ENCODE data around the gene CEBPA. TPM values are rescaled to one million over a fixed set of nuclear protein-coding genes. Genes with fewer than 3 reads are reported as not detected.
A peak's percentile ranks its signal among the peaks of the same experiment; 100 is the strongest.
"Not testable (repeated sequence)": the region's sequence is repeated elsewhere in the genome, so short reads cannot be mapped to it uniquely, and the experiment has no call there.

Gene CEBPA
- total and polyA plus RNA-seq, 5 experiments from 2014 or later, result 0.08 to 1.3 (median 0.82) TPM; not detected in 1

GRCh38 chr19:33296488-33296971 is 5.8 kb downstream of the CEBPA start:
- H3K27ac Mint-ChIP-seq, result no peak overlapping the region
- no peaks in the 10 kb centered on the region for H3K9me3 Mint-ChIP-seq
- peaks cover 3 to 12% (median 5%) of the 10 kb centered on the region in 4 donors for H3K4me1 Mint-ChIP-seq
- peak in 1 of 10 donors; percentile 15 for DNase-seq
- ATAC-seq, result no peak
- H3K27me3 Mint-ChIP-seq, result peaks cover 11 to 61% (median 22%) of the 10 kb centered on the region in 5 donors
- H3K36me3 Mint-ChIP-seq, result no peaks in the 10 kb centered on the region
- POLR2A ChIA-PET, result interaction anchor here (0.5 kb wide), 1 partner anchor 800 kb away, joined by 4 read pairs; no protein-coding TSS in a partner anchor
- H3K4me3 Mint-ChIP-seq, result no peak overlapping the region

DNA sequence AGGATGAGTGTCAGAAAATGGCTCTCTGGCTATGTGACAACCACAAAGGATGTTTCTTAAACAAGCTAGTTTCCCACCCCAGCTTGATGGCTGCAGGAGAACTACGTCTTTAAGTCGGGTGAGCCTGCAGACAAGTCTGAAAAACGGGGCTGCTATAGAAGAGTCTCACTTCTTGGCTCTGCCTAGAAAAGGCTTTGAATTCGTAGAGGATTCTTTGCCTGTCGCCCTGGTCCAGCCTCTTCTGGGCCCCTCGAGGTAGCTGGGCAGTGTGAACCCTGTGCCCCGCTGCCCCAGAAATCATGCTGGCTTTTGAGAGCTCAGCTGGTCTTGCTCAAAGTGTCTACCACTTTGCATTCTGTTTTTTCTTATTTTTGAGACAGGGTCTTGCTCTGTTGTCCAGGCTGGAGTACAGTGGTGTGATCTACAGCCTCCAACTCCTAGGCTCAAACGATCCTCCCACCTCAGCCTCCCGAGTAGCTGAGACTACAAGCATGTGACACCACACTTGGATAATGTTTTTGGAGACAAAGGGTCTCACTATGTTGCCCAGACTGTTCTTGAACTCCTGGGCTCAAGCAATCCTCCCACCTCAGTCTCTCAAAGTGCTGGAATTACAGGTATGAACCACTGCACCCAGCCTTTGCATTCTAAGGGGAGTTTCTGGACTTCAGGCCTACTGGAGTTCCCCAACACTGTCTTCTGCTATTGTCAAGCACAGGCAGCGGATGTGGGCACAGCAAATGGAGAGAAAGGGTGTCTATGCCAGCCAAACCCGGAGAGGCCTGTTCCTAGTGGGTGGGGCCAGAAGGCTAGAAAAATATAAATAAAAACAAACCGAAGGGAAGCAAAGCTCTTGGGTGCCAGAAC is 6.5 kb downstream of the CEBPA start:
- H3K4me3 Mint-ChIP-seq, result no peak overlapping the region
- H3K4me1 Mint-ChIP-seq, result peaks cover 3 to 12% (median 4%) of the 10 kb centered on the region in 4 donors
- ATAC-seq, result no peak
- POLR2A ChIA-PET, result interaction anchor here (0.5 to 0.6 kb wide), 2 partner anchors 260 to 801 kb away, joined by 4 to 6 read pairs; no protein-coding TSS in a partner anchor
- peak in 1 of 10 donors; percentile 32 for DNase-seq
- no peak overlapping the region for H3K27ac Mint-ChIP-seq
- H3K36me3 Mint-ChIP-seq, result no peaks in the 10 kb centered on the region
- H3K27me3 Mint-ChIP-seq, result peaks cover 11 to 60% (median 22%) of the 10 kb centered on the region in 5 donors
- no peaks in the 10 kb centered on the region for H3K9me3 Mint-ChIP-seq

DNA sequence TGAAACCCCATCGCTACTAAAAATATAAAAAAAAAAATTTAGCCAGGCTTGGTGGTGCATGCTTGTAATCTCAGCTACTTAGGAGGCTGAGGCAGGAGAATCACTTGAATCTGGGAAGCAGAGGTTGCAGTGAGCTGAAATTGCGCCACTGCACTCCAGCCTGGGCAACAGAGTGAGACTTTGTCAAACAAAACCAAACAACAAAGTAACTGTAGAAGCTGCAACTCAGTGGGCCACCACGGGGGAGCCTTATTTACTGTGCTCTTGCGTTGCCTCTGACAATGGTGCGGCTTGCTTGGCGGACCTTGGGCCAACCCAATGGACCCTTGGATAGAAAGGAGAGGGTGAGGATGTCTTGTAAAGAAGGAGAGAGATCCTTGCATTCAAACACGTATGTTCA is 7.3 kb downstream of the CEBPA start:
- not testable (repeated sequence) for H3K27ac Mint-ChIP-seq, ATAC-seq, H3K4me1 Mint-ChIP-seq, H3K4me3 Mint-ChIP-seq, H3K9me3 Mint-ChIP-seq, H3K36me3 Mint-ChIP-seq
- POLR2A ChIA-PET, result interaction anchor here (0.6 kb wide), 1 partner anchor 259 kb away, joined by 6 read pairs; no protein-coding TSS in a partner anchor
- DNase-seq, result peak in 1 of 10 donors; percentile 50
- H3K27me3 Mint-ChIP-seq, result peaks cover 5 to 55% (median 17%) of the 10 kb centered on the region in 5 donors

GRCh38 chr19:33294058-33294798 is 8.1 kb downstream of the CEBPA start:
- Mint-ChIP-seq H3K4me1 (peaks cover 3 to 8% (median 4%) of the 10 kb centered on the region in 4 donors), H3K27me3 (peaks cover 5 to 48% (median 16%) of the 10 kb centered on the region in 5 donors), H3K27ac (no peak overlapping the region), H3K4me3 (no peak overlapping the region), H3K36me3 (peaks cover 0 to 5% (median 0%) of the 10 kb centered on the region in 3 donors), H3K9me3 (peaks cover under 1 to 12% (median 6%) of the 10 kb centered on the region in 9 donors)
- ATAC-seq, result no peak
- POLR2A ChIA-PET, result no interaction called here
- peak in 1 of 10 donors; percentile 28 for DNase-seq

- H3K4me1 Mint-ChIP-seq, result peaks cover 3 to 8% (median 4%) of the 10 kb centered on the region in 4 donors
- ATAC-seq (no peak), DNase-seq (no peak)
- no peak overlapping the region for H3K4me3 Mint-ChIP-seq
- peaks cover 0 to 11% (median 6%) of the 10 kb centered on the region in 3 donors for H3K36me3 Mint-ChIP-seq
- no peak overlapping the region for H3K27ac Mint-ChIP-seq
- POLR2A ChIA-PET, result no interaction called here
- peaks cover 5 to 42% (median 13%) of the 10 kb centered on the region in 5 donors for H3K27me3 Mint-ChIP-seq
- peaks cover 6 to 19% (median 12%) of the 10 kb centered on the region in 9 donors for H3K9me3 Mint-ChIP-seq
Observed at GRCh38 chr19:33293255-33294057, 8.9 kb downstream of the CEBPA start.

- Mint-ChIP-seq H3K4me3 (no peak overlapping the region), H3K9me3 (peaks cover 11 to 24% (median 19%) of the 10 kb centered on the region in 9 donors), H3K4me1 (peaks cover 3 to 10% (median 4%) of the 10 kb centered on the region in 4 donors), H3K36me3 (peaks cover 0 to 17% (median 14%) of the 10 kb centered on the region in 3 donors), H3K27me3 (peaks cover 9 to 45% (median 17%) of the 10 kb centered on the region in 5 donors), H3K27ac (no peak overlapping the region)
- no peak for ATAC-seq
- POLR2A ChIA-PET, result no interaction called here
- DNase-seq, result peak in 1 of 10 donors; percentile 24
Observed at GRCh38 chr19:33292595-33293254, 9.6 kb downstream of the CEBPA start.

GRCh38 chr19:33291623-33292534 is 10.5 kb downstream of the CEBPA start:
- ATAC-seq (no peak), DNase-seq (peak in 1 of 10 donors; percentile 45)
- no peak overlapping the region for H3K27ac Mint-ChIP-seq
- H3K4me1 Mint-ChIP-seq, result peaks cover 4 to 18% (median 6%) of the 10 kb centered on the region in 4 donors
- POLR2A ChIA-PET, result no interaction called here
- H3K36me3 Mint-ChIP-seq, result peaks cover 0 to 20% (median 15%) of the 10 kb centered on the region in 3 donors
- peaks cover 6 to 42% (median 10%) of the 10 kb centered on the region in 5 donors for H3K27me3 Mint-ChIP-seq
- no peak overlapping the region for H3K4me3 Mint-ChIP-seq
- H3K9me3 Mint-ChIP-seq, result peaks cover 13 to 28% (median 24%) of the 10 kb centered on the region in 9 donors

DNA sequence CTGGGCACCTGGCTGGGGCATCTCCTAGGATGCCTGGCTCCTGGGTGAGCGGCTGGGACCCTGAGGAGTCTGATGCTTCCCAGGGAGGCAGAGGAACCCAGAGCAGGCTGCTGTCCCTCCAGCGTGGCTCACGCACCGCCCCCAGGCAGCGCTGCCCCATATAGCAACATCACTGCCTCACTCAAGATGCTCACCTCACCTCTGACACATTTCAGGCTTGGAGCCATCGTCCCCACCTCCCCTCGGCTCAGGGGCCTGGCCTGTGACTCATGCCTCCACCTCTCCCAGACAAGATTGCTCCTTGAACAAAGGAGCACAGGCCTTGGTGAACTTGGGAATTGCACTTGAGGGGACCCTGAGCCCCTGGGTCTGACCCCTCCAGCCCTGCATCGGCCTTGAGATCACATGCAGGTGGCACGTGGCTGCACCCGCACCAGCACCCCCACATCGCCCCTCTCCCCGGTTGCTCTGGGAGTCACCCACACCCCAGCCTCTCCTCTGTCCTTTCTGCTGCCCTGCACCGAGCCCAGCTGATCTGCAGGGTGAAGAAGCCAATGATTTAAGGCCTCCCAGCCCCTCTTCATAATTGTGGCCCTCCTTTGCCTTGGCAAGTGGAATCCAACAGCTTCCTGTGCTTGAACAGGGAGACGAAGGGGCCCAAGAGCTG is 11.2 kb downstream of the CEBPA start:
- DNase-seq, result peak in 1 of 10 donors; percentile 35
- Mint-ChIP-seq H3K9me3 (peaks cover 13 to 30% (median 24%) of the 10 kb centered on the region in 9 donors), H3K4me3 (no peak overlapping the region), H3K27me3 (peaks cover 5 to 47% (median 13%) of the 10 kb centered on the region in 5 donors), H3K27ac (no peak overlapping the region), H3K4me1 (peaks cover 7 to 23% (median 10%) of the 10 kb centered on the region in 4 donors), H3K36me3 (peaks cover 0 to 20% (median 15%) of the 10 kb centered on the region in 3 donors)
- POLR2A ChIA-PET, result no interaction called here
- ATAC-seq, result no peak

GRCh38 chr19:33290082-33290815 is 12.1 kb downstream of the CEBPA start:
- Mint-ChIP-seq H3K9me3 (peaks cover 13 to 30% (median 24%) of the 10 kb centered on the region in 9 donors), H3K4me1 (peaks cover 7 to 25% (median 11%) of the 10 kb centered on the region in 4 donors), H3K27ac (no peak overlapping the region), H3K36me3 (peaks cover 0 to 20% (median 15%) of the 10 kb centered on the region in 3 donors), H3K4me3 (no peak overlapping the region), H3K27me3 (peaks cover 0 to 44% (median 11%) of the 10 kb centered on the region in 5 donors)
- ATAC-seq (no peak), DNase-seq (peak in 1 of 10 donors; percentile 7)
- POLR2A ChIA-PET, result no interaction called here

DNA sequence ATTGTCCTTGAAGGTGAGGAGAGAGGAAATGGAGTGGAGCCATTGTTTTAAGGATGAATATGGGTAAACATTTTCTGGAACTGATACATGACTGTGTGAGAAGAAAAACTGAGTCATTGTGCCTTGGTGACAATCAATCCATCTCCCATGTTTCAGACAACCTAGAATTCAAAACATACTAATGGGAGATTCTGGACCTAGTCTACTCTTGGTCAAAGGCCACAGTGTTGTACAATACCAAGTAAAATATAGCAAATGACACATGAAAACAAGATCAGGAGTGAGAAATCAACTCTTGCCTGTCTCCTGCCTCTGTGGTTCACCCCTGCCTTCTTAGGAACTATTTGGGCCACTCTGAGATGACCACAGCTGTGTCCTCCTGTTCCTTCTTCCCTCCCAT is 13.1 kb downstream of the CEBPA start:
- Mint-ChIP-seq H3K9me3 (peaks cover 13 to 30% (median 24%) of the 10 kb centered on the region in 9 donors), H3K36me3 (peaks cover 0 to 20% (median 15%) of the 10 kb centered on the region in 3 donors), H3K4me1 (peaks cover 9 to 26% (median 11%) of the 10 kb centered on the region in 4 donors), H3K4me3 (no peak overlapping the region), H3K27me3 (peaks cover 0 to 39% (median 10%) of the 10 kb centered on the region in 5 donors), H3K27ac (no peak overlapping the region)
- DNase-seq (no peak), ATAC-seq (no peak)
- POLR2A ChIA-PET, result no interaction called here
